Tongue (tissue), 2 donors: ENCODE results near the gene LUZP2. TPM values are rescaled to one million over a fixed set of nuclear protein-coding genes. Genes with fewer than 3 reads are reported as not detected.

ENCODE experiments used
- DNase-seq: peaks from one replicate; pipeline ENCODE4 v3.0.0-alpha.2; 2015
- total RNA-seq: library from RNA; depleted of rRNA; stranded (reverse); fragments of >200 nt; gene quantifications from one replicate; pipeline ENCODE4 v1.2.3, GENCODE V29; 2014

Gene LUZP2
- total RNA-seq, 1 donor from 2014 or later: 3.6 TPM

- no peak for DNase-seq
These were observed 70.5 kb downstream of the LUZP2 start for GRCh38 chr11:24567380-24567779.

GRCh38 chr11:24572376-24572775 is 75.5 kb downstream of the LUZP2 start:
- no peak for DNase-seq

GRCh38 chr11:24574461-24574860 is 77.6 kb downstream of the LUZP2 start:
- no peak for DNase-seq

GRCh38 chr11:24575392-24575791 is 78.5 kb downstream of the LUZP2 start:
- DNase-seq: no peak

GRCh38 chr11:24585192-24585591 is 88.3 kb downstream of the LUZP2 start:
- DNase-seq: no peak

- no peak for DNase-seq
These were observed 90.8 kb downstream of the LUZP2 start for GRCh38 chr11:24587635-24588034.

- DNase-seq: no peak
These were observed 91.2 kb downstream of the LUZP2 start for GRCh38 chr11:24588081-24588480.

- no peak for DNase-seq
These were observed 92.2 kb downstream of the LUZP2 start for GRCh38 chr11:24589064-24589463.

GRCh38 chr11:24591283-24591682 is 94.4 kb downstream of the LUZP2 start:
- no peak for DNase-seq

- DNase-seq: no peak
These were observed 95.5 kb downstream of the LUZP2 start for GRCh38 chr11:24592360-24592759.

- DNase-seq: no peak
These were observed 96.5 kb downstream of the LUZP2 start for GRCh38 chr11:24593332-24593731.

GRCh38 chr11:24594401-24594800 is 97.5 kb downstream of the LUZP2 start:
- DNase-seq: no peak

GRCh38 chr11:24598641-24599040 is 101.8 kb downstream of the LUZP2 start:
- no peak for DNase-seq

GRCh38 chr11:24609192-24610119 is 112.6 kb downstream of the LUZP2 start:
- DNase-seq: no peak

GRCh38 chr11:24615451-24616160 is 118.8 kb downstream of the LUZP2 start:
- DNase-seq: no peak

- DNase-seq: no peak
These were observed 121.0 kb downstream of the LUZP2 start for GRCh38 chr11:24617856-24618255.

GRCh38 chr11:24619900-24620299 is 123.0 kb downstream of the LUZP2 start:
- DNase-seq: no peak

- no peak for DNase-seq
These were observed 125.4 kb downstream of the LUZP2 start for GRCh38 chr11:24622262-24622661.

- no peak for DNase-seq
These were observed 126.3 kb downstream of the LUZP2 start for GRCh38 chr11:24623121-24623520.

GRCh38 chr11:24624432-24624831 is 127.6 kb downstream of the LUZP2 start:
- DNase-seq: no peak

- DNase-seq: no peak
These were observed 129.1 kb downstream of the LUZP2 start for GRCh38 chr11:24625975-24626374.

- DNase-seq: no peak
These were observed 131.4 kb downstream of the LUZP2 start for GRCh38 chr11:24628224-24628776.

GRCh38 chr11:24634606-24635160 is 137.8 kb downstream of the LUZP2 start:
- no peak for DNase-seq
